T-helper 2 cell (primary cell): ENCODE measurements around the gene CLDN20.
"Not testable (repeated sequence)": the region's sequence is repeated elsewhere in the genome, so short reads cannot be mapped to it uniquely, and the experiment has no call there.

Experiments used
- DNase-seq, 5 experiments: peaks; one replicate each; pipeline versions ENCODE4 v3.0.0 to v3.0.0-alpha.2; 2012 to 2022
- total RNA-seq, 2 donors: gene quantifications; one replicate each; lab custom pipeline; 2026; lab: John Stamatoyannopoulos, UW

The CLDN20 gene, protein sequence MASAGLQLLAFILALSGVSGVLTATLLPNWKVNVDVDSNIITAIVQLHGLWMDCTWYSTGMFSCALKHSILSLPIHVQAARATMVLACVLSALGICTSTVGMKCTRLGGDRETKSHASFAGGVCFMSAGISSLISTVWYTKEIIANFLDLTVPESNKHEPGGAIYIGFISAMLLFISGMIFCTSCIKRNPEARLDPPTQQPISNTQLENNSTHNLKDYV
- total RNA-seq: 0 reads per million in 2 donors

DNA sequence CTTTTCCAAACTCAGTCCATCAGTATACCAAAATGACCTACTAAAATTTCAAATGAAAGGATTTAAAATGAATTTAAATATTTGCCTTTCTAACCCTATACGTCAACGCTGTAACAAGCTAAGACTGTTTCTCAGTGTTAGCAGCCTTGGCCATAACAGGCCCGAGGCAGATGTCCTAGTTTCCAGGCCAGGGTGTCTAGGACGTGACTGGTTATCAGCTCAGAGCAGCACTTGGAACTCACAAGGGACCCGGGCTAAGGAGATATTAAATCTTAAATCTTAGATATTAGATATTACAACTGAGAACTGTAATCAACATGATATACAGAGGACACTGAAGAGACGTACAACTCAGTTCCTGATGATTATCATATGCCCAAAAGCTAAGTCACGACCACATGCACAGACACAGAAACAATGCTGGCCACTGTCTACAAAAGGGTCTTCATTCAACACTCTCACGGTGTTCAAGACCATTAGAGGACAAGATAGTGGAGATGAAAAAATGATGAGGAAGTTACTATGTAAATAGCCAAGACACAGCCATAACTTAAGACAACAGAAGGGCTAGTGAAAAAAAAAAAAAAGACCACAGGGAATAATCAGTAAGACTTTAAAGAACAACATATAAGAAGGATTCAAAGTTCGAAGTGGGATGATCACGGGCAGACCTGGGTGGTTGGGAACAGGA is at the start of gene CLDN20:
Gene CLDN20, plus strand, starts transcription at position 641 of the 691 bp plus-strand sequence. CDS start 11,707 bp downstream, outside the sequence.
- no peak for DNase-seq

DNA sequence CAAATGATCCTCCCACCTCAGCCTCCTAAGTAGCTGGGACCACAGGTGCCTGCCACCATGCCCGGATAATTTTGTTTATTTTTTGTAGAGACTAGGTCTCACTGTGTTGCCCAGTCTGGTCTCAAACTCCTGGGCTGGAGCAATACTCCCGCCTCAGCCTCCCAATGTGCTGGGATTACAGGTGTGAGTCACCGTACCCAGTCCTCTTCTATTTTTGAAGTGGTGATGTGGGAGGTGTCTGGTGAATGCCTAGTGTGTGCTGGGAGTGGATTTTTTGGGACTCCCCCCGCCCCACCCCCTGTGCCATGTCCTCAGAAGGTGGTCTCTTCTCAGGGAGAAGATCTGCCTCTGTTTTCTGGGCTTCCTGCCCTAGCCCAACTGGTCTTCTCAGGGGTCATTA is 47.9 kb upstream of the CLDN20 start:
- no peak for DNase-seq

DNA sequence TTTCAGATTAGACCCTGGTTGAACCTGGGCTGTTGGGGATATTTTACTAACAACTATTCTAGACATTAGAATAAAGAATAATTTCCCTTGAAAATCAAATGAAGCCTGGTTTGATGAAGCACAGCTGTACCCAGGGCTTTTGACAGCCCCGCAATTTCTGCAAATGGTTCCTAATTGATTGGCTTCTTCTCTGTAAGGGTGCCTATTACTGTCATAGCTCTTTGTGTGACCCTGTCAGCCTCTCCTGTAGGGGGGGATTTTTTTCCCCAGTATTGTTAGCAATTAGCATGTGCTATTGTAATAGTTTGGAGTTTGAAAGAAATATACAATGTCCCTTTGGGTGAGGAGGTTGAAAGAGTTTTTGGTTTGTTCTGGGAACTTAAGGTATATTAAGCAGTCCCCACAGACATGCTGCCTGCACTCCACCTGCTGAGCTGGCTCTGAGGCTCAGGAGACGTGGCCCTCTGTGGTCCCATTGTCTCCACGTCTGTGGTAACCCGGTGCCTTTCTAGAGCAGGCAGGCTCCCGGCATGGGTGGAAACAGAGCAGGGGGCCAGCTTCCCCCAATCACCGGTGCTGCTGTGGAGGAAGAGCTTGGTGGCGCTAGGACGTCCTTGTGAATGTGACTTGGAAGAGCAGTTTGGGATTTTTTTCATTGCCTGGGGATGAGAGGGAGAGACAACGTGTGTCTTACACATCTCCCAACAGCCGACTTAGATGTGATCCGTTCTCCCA is 47.3 kb upstream of the CLDN20 start:
- DNase-seq: no peak

- DNase-seq: not testable (repeated sequence)
These were observed 45.1 kb upstream of the CLDN20 start for GRCh38 chr6:155218711-155219110.

DNA sequence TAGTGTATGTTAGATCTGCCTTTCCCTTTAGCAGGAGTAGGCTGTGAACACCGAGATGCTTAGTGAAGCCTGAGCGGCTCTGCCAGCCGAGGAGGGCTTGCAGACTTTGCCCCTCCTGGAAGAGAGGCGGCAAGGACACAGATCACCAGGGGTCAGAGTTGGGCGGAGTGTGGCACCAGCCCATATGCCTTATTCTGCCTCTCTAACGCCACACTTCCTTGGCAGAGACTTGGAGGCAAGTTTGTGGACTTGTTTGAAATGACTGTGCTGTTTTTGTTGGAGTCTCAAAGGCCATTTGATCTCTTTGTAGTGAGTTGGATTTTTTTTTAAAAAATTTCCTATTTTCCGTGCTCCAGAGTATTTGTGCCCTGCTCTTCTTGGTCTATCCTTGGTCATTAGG is 44.5 kb upstream of the CLDN20 start:
- no peak for DNase-seq

DNA sequence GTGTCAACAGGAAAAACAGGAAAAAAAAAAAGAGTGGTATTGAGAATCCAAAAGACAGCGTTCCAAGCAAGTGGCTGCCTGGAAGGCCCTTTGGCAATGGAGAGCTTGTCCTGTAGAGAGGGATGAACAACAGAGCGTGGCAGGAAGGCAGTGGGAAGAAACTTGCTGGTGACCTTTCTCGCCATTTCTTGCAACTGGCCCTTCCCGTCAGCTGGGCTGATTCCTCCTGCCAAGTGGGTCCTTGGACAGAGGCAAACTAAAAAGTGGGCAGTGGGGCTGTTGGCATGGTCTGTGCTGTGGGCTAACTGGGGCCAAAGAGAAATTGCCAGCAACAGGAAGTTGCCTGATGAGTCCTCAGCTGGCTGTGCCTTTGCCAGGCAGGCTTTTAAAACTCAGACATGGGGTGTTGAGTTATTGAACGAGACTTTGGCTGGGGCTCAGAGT is 43.9 kb upstream of the CLDN20 start:
- no peak for DNase-seq

DNA sequence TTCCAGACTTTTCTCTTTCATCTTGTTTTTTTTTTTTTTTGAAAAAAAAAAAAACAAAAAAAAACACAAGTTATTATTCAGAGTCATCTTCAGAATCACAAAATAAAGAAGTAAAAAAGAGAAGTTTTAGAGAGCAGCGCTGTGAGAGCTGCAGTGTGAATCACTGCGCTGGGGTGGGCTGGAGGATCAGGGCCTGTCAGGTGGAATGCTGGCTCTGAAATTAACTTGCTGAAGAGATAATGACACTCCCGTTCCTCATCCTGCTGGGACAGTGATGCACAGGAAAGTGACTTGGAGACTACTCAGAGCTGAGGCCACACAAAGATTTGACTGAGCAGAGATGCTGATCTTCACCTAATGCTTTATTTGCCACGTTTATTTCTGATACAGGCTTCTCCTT is 42.7 kb upstream of the CLDN20 start:
- DNase-seq: no peak

GRCh38 chr6:155222506-155222905 is 41.3 kb upstream of the CLDN20 start:
- no peak for DNase-seq

DNA sequence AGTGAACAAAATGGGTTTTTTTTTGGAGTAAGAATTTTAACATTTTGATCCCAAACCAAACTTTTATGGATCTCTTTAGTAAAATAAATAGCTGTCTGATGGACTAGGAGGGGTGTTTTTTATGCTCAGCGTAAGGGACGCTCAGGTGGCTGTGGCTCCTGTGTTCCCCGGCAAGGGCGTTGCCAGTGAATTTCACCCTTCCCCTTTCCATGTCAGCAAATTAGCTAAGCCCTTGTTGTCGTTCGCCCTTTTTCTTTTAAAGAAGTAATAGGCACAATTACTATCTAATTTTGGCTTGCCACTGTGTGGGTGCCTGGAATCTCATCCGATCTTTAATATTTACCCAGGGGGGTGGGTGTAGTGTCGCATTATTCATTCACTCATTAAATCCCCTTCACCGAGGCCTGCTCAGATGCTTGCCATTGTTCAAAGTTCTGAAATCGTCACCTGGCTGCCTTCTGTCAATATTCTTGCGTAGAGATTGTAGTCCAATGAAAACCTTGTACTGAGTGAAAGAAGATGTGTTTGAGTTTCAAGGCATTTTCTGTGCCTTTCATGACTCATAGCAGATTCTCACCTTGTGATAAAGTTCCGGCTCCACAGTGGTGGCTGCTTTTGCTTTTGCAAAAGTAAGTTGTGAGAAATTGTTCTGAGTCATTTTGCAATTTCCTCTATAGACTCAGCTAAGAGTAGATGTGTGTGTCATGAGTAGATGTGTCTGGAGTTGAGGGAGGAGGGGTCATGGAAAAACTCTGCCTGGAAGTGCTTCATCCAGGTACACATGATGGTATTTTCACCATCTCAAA is 40.0 kb upstream of the CLDN20 start:
- DNase-seq: peak in 3 of 5 experiments; percentile 7 to 95 (median 40)

DNA sequence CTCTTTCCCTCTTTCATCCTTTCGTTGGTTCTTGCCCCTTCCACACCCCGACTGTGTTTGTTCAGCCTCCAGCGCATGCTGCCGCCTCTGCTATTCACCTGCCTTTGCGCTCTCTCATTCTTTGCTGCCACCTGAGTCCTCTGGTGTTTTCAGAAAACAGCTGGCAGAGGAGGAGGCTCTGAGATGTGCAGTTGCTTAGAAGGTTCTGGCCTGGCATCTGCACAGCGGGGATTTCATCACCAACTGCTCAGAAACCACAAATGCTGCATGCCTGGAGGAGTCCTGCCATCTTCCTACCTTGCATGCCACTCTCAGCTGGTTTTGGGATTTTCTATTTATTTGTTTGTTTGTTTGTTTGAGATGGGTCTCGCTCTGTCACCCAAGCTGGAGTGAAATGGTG is 39.2 kb upstream of the CLDN20 start:
- peak in 1 of 5 experiments; percentile 56 for DNase-seq

- no peak for DNase-seq
These were observed 36.8 kb upstream of the CLDN20 start for GRCh38 chr6:155227046-155227445.

DNA sequence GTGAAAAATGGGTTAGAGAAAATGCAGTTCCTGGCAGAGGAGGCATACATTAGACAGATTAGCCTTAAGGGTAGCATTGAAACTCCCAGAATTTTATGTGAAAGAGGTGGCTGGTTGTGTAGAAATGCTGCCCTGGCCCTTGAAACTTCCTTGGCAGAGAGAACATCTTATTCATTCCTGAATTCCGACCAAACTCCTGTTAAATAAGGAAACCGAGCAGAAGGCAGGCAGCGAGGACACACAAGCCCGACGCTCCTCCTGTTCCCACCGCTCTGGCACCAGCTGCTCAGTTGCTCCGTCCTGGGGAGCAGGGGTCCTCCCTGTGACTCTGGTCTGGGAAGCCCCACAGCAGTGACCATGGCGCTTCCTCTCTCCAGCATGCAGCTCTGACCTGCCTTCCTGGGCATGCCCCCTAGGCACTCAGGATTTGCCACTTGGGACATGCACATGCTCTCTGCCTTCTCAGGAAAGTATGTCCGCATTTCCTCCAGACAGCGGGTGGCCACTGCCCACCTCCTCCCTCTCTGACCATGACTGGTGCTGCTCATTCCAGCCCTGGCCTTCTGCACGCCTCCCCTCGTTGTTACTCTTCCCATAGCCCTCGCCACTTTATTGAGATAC is 35.2 kb upstream of the CLDN20 start:
- DNase-seq: no peak

- DNase-seq: not testable (repeated sequence)
These were observed 32.8 kb upstream of the CLDN20 start for GRCh38 chr6:155230975-155231374.

DNA sequence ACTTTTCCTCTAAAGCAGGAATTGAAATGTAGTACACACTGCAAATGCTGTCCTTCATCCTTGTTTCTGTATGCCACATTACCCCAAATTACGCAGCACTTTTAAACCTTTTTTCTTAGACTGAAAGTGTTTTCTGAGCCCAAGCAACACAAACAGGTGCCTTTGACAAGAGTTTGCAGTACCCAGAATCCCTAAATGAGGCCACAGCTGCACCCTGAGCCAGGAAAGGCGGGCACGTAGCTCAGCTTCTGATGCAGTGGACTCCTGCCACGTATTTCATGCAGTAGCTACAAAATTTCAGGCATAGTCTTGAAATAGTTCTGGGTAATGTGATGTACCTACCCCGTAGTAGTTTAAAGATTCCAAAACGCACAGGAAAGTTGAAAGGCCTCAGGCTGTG is 31.0 kb upstream of the CLDN20 start:
- DNase-seq: no peak

DNA sequence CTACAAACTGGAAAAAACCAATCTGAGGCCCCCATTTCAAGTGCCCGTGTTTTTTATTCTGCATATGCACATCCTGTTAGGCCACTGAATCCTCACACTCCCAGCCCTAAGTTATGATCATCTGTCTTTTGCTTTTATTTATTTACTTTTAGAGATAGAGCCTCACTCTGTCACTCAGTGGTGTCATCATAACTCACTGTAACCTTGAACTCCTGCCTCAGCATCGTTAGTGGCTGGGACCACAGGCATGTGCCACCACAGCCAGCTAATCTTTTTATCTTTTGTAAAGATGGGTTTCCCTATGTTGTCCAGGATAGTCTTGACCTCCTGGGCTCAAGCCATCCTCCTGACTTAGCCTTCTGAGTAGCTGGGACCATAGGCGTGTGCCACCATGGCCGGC is 29.6 kb upstream of the CLDN20 start:
- DNase-seq: no peak

DNA sequence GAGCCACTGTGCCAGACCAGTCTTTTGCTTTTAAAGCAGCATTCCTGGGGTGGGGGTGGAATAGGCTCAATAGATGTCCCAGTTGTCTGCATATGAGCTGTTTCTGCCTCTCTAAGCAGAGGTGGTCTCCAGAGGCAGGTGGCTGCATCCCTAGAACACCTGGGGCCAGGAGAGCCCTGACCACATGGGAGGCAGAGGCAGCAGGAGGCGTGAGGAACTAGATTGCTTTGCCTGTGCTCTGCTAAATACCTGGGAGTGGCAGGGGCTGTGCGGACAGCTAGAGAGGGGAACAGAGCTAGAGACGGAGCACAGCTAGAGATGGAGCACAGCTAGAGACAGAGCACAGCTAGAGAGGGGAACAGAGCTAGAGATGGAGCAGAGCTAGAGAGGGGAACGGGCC is 29.1 kb upstream of the CLDN20 start:
- no peak for DNase-seq

DNA sequence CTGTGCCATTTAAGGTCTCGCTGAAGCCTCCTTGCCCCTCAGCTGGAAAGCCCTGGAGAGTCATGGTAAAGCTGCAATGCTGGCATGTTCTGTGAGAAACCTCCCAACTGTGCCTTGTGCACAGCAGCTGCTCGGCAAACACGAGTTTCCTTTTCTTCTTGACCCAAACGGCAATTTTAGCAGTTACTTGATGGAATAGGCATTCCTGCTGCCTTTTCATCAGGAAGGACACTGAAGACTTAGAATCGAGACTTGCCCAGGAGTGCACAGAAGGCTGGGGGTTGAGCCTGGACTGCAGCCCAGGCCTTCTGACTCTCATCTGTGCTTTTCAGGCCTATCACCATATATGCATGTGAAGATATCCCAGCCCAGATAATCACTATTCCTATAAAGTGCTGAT is 28.7 kb upstream of the CLDN20 start:
- no peak for DNase-seq

GRCh38 chr6:155237613-155238012 is 26.2 kb upstream of the CLDN20 start:
- no peak for DNase-seq

GRCh38 chr6:155240905-155241600 is 22.8 kb upstream of the CLDN20 start:
- no peak for DNase-seq

GRCh38 chr6:155241966-155242365 is 21.8 kb upstream of the CLDN20 start:
- DNase-seq: no peak

DNA sequence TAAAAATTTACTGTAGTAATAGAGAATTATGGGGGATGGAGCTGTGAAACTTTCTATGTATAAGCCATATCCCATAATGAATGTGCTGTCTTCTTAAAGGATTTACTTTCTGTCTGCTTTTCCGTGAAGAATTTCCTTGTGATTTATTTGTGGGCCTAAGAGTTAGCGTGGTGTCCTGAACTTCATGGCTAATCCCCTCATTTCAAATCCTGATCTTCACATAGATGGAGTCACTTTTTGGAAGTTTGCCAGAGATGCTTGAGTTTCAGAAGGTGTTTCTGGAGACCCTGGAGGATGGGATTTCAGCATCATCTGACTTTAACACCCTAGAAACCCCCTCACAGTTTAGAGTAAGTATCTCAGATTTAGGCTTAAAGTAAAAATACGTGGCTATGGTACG is 19.4 kb upstream of the CLDN20 start:
- no peak for DNase-seq

DNA sequence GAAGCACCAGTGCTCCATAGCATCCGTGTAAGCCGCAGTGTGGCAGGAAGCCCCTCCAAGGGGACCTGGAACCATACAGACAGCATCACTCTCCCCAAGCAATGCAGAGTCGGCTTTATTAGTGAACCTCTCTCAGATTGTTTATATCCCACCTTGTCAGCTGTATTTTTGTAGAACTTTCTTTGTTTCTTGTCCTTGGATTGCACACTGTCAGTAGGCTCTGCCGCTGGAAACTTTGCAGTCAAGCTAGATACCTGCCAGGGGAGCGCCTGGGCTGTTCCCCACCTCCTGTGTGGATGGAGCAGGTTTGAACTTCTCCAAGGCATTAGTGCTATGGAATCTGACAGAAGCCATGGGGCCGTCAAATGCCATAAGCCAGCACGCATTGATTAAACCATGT is 18.6 kb upstream of the CLDN20 start:
- DNase-seq: no peak
